ENCODE results near the gene GABRG3. TPM values are rescaled to one million over a fixed set of nuclear protein-coding genes. Genes with fewer than 3 reads are reported as not detected.

GABRG3 gene
- total and polyA plus RNA-seq, 2 donors (not counting 3 experiments of a cell fraction or from before 2014, with no cell fraction given) = not detected

DNA sequence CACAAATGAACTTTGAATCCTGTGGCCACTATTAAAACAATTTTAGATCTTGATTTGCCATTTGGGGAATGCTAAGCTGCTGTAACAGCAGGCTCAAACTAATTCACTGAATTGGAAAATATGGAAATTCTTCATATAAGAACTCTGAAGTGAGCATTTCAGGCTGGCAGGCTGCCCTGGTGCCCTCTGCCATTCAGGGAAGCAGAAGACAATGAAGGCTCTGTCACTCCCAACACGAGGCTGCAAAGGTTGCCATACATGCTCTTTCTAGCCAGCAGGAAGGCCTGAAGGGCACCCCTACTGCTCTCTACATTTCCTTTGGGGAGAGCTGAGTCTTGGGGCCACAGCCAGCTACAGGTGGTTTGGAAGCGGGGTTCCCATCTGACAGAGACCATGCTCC is 88.0 kb downstream of the GABRG3 start:
- POLR2A ChIA-PET = no interaction called here
- Histone ChIP-seq H3K27ac (ENCODE audit: insufficient read depth, low read depth, low read length) (no peak overlapping the region), H3K4me1 (ENCODE audit: control insufficient read depth, extremely low read depth, insufficient read depth, low read length) (no peaks in the 10 kb centered on the region), H3K4me3 (replicated peaks in 1 of 3; ENCODE audit: insufficient read depth in 1 of 3, low read depth in 1 of 3, low read length in 3 of 3) (no peak overlapping the region), H2AFZ (ENCODE audit: low read depth, low read length) (no peak overlapping the region), H3K27me3 (ENCODE audit: control insufficient read depth in 2 of 2, insufficient read depth in 2 of 2, low read length in 2 of 2) (no peaks in the 10 kb centered on the region), H3K9ac (replicated peaks; ENCODE audit: extremely low read depth, insufficient read depth, low read length) (no peak overlapping the region), H3K4me2 (ENCODE audit: insufficient read depth, low read length) (no peak overlapping the region), H3K79me2 (ENCODE audit: control insufficient read depth, insufficient read depth, low read length) (no peaks in the 10 kb centered on the region), H3K9me3 (replicated peaks; ENCODE audit: control insufficient read depth, insufficient read depth, low read length) (no peaks in the 10 kb centered on the region), H3K9me1 (replicated peaks; ENCODE audit: control insufficient read depth, extremely low read depth, insufficient read depth, low read length) (no peaks in the 10 kb centered on the region), H3K36me3 (ENCODE audit: control insufficient read depth in 2 of 2, extremely low read depth in 1 of 2, insufficient read depth in 2 of 2, low read length in 2 of 2) (no peaks in the 10 kb centered on the region), H4K20me1 (replicated peaks; ENCODE audit: control insufficient read depth, extremely low read depth, insufficient read depth, low read length) (no peaks in the 10 kb centered on the region)
- no peak for DNase-seq (ENCODE audit: low read depth, low spot score)
- TF ChIP-seq MYC (IDR thresholded peaks at IDR 0.05; ENCODE audit: low read depth, low read length) (no peak), JUN (IDR thresholded peaks at IDR 0.05; ENCODE audit: borderline replicate concordance, insufficient read depth, insufficient read length, low read depth) (no peak), POLR2AphosphoS5 (IDR thresholded peaks at IDR 0.05; ENCODE audit: insufficient read depth, low read depth, low read length) (no peak), GATA2 (IDR thresholded peaks at IDR 0.05; ENCODE audit: insufficient read depth, insufficient read length, low read depth, low read length) (no peak), POLR2A (IDR thresholded peaks at IDR 0.05; ENCODE audit: low read depth, low read length) (no peak), EZH2 (IDR thresholded peaks at IDR 0.05; ENCODE audit: borderline replicate concordance, low read depth, low read length, severe bottlenecking) (no peak), FOS (IDR thresholded peaks at IDR 0.05; ENCODE audit: borderline replicate concordance, insufficient read depth, low read length) (no peak)
- TF ChIP-seq, protein P1, sequence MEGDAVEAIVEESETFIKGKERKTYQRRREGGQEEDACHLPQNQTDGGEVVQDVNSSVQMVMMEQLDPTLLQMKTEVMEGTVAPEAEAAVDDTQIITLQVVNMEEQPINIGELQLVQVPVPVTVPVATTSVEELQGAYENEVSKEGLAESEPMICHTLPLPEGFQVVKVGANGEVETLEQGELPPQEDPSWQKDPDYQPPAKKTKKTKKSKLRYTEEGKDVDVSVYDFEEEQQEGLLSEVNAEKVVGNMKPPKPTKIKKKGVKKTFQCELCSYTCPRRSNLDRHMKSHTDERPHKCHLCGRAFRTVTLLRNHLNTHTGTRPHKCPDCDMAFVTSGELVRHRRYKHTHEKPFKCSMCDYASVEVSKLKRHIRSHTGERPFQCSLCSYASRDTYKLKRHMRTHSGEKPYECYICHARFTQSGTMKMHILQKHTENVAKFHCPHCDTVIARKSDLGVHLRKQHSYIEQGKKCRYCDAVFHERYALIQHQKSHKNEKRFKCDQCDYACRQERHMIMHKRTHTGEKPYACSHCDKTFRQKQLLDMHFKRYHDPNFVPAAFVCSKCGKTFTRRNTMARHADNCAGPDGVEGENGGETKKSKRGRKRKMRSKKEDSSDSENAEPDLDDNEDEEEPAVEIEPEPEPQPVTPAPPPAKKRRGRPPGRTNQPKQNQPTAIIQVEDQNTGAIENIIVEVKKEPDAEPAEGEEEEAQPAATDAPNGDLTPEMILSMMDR (IDR thresholded peaks at IDR 0.05; ENCODE audit: extremely low read depth in 1 of 2, insufficient read depth in 1 of 2, low read depth in 1 of 2, low read length in 2 of 2) = no peak
- TF ChIP-seq, protein P2, sequence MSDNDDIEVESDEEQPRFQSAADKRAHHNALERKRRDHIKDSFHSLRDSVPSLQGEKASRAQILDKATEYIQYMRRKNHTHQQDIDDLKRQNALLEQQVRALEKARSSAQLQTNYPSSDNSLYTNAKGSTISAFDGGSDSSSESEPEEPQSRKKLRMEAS (IDR thresholded peaks at IDR 0.05; ENCODE audit: insufficient read depth, insufficient read length) = no peak
- CTCF ChIA-PET = no interaction called here
- no peak for FAIRE-seq
- no TSS peak for BruUV-seq (replicated peaks)
- dilution Hi-C loops (cut with MboI; ENCODE audit: extremely low pct_ligation_motif_present, low sequenced_read_pairs) (no loop called here), intact Hi-C loops (cut with micrococcal nuclease) (loop anchor here (2.0 kb wide), 1 partner anchor 300 kb away; no protein-coding TSS in a partner anchor)

All from endothelial cell of umbilical vein (primary cell).